HepG2 (cell line): ENCODE results near the gene DDAH2. TPM values are rescaled to one million over a fixed set of nuclear protein-coding genes. Genes with fewer than 3 reads are reported as not detected.
A peak's percentile ranks its signal among the peaks of the same experiment; 100 is the strongest.

ENCODE experiments used
- BHLHE40 ChIP-seq: IDR thresholded peaks from 2 replicates; pipeline ENCODE4 v1.6.1; 2011; ENCODE audit warnings: low read length, improper control_type of control experiment
- KDM1A ChIP-seq: IDR thresholded peaks from 2 replicates; pipeline ENCODE4 v1.6.1; 2016; ENCODE audit warnings: missing compliant biosample characterization
- NR2F2 ChIP-seq: IDR thresholded peaks from 2 replicates; pipeline ENCODE4 v1.6.1; 2012; ENCODE audit warnings: low read depth, inconsistent platforms, borderline replicate concordance
- POLR2A ChIP-seq, 2 experiments: IDR thresholded peaks; 2 replicates each; pipeline ENCODE4 v1.6.1; 2011; ENCODE audit warnings: low read depth in 2 of 2, low read length in 2 of 2, mild to moderate bottlenecking in 1 of 2, moderate library complexity in 1 of 2; ENCODE audit not compliant: insufficient read depth in 1 of 2
- ZNF576 ChIP-seq: sonication (generic); formaldehyde crosslinking; IDR thresholded peaks from 2 replicates; pipeline ENCODE4 v1.4.0; 2020; ENCODE audit warnings: mild to moderate bottlenecking, missing genetic modification reagents
- ZNF766 ChIP-seq: sonication (generic); formaldehyde crosslinking; IDR thresholded peaks from 2 replicates; pipeline ENCODE4 v1.5.0; 2020; ENCODE audit warnings: missing genetic modification reagents, borderline replicate concordance
- polyA plus RNA-seq, 8 experiments: library from polyadenylated mRNA; depleted of rRNA in 3 of 8; stranded (reverse) in 7 of 8; unstranded in 1 of 8; fragments of >200 nt; fragmentation: Illumina TruSeq in 4 of 8; extraction: Trizol in 4 of 8; gene quantifications; 2 replicates each; pipeline versions ENCODE4 v1.2.1 to v1.2.3, GENCODE V29; 2011 to 2016; ENCODE audit warnings: low read depth in 4 of 8, missing spikeins in 1 of 8, mixed read lengths in 1 of 8; ENCODE audit not compliant: insufficient read depth in 1 of 8
- total RNA-seq, 5 experiments: library from RNA; depleted of rRNA; stranded (reverse); fragments of >200 nt; fragmentation: Illumina TruSeq; extraction: Trizol; gene quantifications; 2 replicates each; pipeline ENCODE4 v1.2.3, GENCODE V29; 2016; ENCODE audit warnings: low read depth in 1 of 5
- TF ChIP-seq, protein P1 (sequence below): sonication (generic); formaldehyde crosslinking; IDR thresholded peaks from 2 replicates; pipeline ENCODE4 v1.8.1; 2022; ENCODE audit warnings: low read depth, mild to moderate bottlenecking, missing genetic modification reagents

Gene DDAH2
- total and polyA plus RNA-seq, 2 of the 13 experiments (the other 11 are each of a cell fraction or from before 2014, with no cell fraction given), result 16.4 to 21.1 TPM

- TF ChIP-seq POLR2A (IDR thresholded peaks at IDR 0.05; ENCODE audit: insufficient read depth in 1 of 2, low read depth in 2 of 2, low read length in 2 of 2), result peak in 1 of 2 experiments; percentile 45; a peak in 2 of 4 replicates
- peak; percentile 93; the same call in 1 of the 2 replicates for TF ChIP-seq ZNF766
- TF ChIP-seq KDM1A (CRISPR knock-in tag), result no peak
- TF ChIP-seq ZNF576 (CRISPR knock-in tag), result peak; percentile 90; the same call in 1 of the 2 replicates
- TF ChIP-seq BHLHE40, result peak; percentile 86
- no peak for TF ChIP-seq NR2F2
- TF ChIP-seq, protein P1, sequence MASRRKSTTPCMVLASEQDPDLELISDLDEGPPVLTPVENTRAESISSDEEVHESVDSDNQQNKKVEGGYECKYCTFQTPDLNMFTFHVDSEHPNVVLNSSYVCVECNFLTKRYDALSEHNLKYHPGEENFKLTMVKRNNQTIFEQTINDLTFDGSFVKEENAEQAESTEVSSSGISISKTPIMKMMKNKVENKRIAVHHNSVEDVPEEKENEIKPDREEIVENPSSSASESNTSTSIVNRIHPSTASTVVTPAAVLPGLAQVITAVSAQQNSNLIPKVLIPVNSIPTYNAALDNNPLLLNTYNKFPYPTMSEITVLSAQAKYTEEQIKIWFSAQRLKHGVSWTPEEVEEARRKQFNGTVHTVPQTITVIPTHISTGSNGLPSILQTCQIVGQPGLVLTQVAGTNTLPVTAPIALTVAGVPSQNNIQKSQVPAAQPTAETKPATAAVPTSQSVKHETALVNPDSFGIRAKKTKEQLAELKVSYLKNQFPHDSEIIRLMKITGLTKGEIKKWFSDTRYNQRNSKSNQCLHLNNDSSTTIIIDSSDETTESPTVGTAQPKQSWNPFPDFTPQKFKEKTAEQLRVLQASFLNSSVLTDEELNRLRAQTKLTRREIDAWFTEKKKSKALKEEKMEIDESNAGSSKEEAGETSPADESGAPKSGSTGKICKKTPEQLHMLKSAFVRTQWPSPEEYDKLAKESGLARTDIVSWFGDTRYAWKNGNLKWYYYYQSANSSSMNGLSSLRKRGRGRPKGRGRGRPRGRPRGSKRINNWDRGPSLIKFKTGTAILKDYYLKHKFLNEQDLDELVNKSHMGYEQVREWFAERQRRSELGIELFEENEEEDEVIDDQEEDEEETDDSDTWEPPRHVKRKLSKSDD, result peak; percentile 89
Measured at GRCh38 chr6:31739639-31740396, 10.7 kb upstream of the DDAH2 start, which contains the start of gene MSH5 (continued).
